A673 (cell line): Measurements from ENCODE around the gene DPYSL5.

Experiments
- EZH2 ChIP-seq: fragments of 200-600 bp; sonication (generic); IDR thresholded peaks from 2 replicates; pipeline ENCODE4 v1.6.1; 2017; ENCODE audit warnings: borderline replicate concordance, low read depth, mild to moderate bottlenecking, mixed read lengths, antibody characterized with exemption, low read length; ENCODE audit not compliant: poor library complexity, severe bottlenecking
- TF ChIP-seq, protein P1 (sequence below): fragments of 300-800, 200-600 bp; sonication (generic); conservative IDR thresholded peaks from 2 replicates; pipeline ENCODE4 v1.5.1; 2017; ENCODE audit warnings: low read depth, mild to moderate bottlenecking, antibody characterized with exemption, low read length, moderate library complexity, mixed read lengths

GRCh38 chr2:26905341-26906198 is 57.6 kb downstream of the DPYSL5 start:
- TF ChIP-seq, protein P1, sequence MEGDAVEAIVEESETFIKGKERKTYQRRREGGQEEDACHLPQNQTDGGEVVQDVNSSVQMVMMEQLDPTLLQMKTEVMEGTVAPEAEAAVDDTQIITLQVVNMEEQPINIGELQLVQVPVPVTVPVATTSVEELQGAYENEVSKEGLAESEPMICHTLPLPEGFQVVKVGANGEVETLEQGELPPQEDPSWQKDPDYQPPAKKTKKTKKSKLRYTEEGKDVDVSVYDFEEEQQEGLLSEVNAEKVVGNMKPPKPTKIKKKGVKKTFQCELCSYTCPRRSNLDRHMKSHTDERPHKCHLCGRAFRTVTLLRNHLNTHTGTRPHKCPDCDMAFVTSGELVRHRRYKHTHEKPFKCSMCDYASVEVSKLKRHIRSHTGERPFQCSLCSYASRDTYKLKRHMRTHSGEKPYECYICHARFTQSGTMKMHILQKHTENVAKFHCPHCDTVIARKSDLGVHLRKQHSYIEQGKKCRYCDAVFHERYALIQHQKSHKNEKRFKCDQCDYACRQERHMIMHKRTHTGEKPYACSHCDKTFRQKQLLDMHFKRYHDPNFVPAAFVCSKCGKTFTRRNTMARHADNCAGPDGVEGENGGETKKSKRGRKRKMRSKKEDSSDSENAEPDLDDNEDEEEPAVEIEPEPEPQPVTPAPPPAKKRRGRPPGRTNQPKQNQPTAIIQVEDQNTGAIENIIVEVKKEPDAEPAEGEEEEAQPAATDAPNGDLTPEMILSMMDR: no peak
- no peak for TF ChIP-seq EZH2
